HEK293T (cell line): Measurements from ENCODE around the gene RAD23B.

Experiments
- CTCF ChIA-PET: fragments of 350-600 bp; formaldehyde crosslinking; extraction: SDS; loops from one replicate; lab custom pipeline; 2021; ENCODE audit warnings: antibody characterized with exemption, inconsistent platforms; lab: Yijun Ruan, JAX
- POLR2A ChIA-PET: fragments of 350-600 bp; formaldehyde crosslinking; extraction: SDS; loops from one replicate; lab custom pipeline; 2020; ENCODE audit warnings: antibody characterized with exemption, inconsistent platforms; lab: Yijun Ruan, JAX
- DNase-seq: peaks from one replicate; pipeline ENCODE4 v3.0.0; 2012; ENCODE audit warnings: mixed read lengths; ENCODE audit errors: extremely low spot score
- ARNT ChIP-seq: fragments of 450-650 bp; IDR thresholded peaks from 2 replicates; pipeline ENCODE4 v1.6.1; 2017; ENCODE audit warnings: mild to moderate bottlenecking
- BHLHE40 ChIP-seq: fragments of 450-650 bp; IDR thresholded peaks from 2 replicates; pipeline ENCODE4 v1.6.1; 2016; ENCODE audit warnings: mild to moderate bottlenecking, moderate library complexity, borderline replicate concordance
- CTBP1 ChIP-seq: fragments of 450-650 bp; IDR thresholded peaks from 2 replicates; pipeline ENCODE4 v1.6.1; 2016; ENCODE audit warnings: borderline replicate concordance
- ELF4 ChIP-seq: fragments of 450-650 bp; IDR thresholded peaks from 2 replicates; pipeline ENCODE4 v1.6.1; 2017; ENCODE audit warnings: antibody characterized with exemption
- FOXA1 ChIP-seq: fragments of 450-650 bp; IDR thresholded peaks from 2 replicates; pipeline ENCODE4 v1.6.1; 2016; ENCODE audit warnings: mild to moderate bottlenecking
- FOXK2 ChIP-seq: fragments of 450-650 bp; IDR thresholded peaks from 2 replicates; pipeline ENCODE4 v1.6.1; 2016; ENCODE audit warnings: mild to moderate bottlenecking
- FOXM1 ChIP-seq: fragments of 450-650 bp; IDR thresholded peaks from 2 replicates; pipeline ENCODE4 v1.6.1; 2017; ENCODE audit warnings: mild to moderate bottlenecking, borderline replicate concordance
- HDGF ChIP-seq: fragments of 450-650 bp; IDR thresholded peaks from 2 replicates; pipeline ENCODE4 v1.6.1; 2017; ENCODE audit warnings: antibody characterized with exemption, borderline replicate concordance
- L3MBTL2 ChIP-seq: fragments of 450-650 bp; conservative IDR thresholded peaks from 2 replicates; pipeline ENCODE4 v1.6.1; 2016; ENCODE audit warnings: mild to moderate bottlenecking
- LEF1 ChIP-seq: fragments of 450-650 bp; IDR thresholded peaks from 2 replicates; pipeline ENCODE4 v1.6.1; 2017; ENCODE audit warnings: mild to moderate bottlenecking, borderline replicate concordance
- NFRKB ChIP-seq: fragments of 450-650 bp; IDR thresholded peaks from 2 replicates; pipeline ENCODE4 v1.6.1; 2016; ENCODE audit warnings: mild to moderate bottlenecking, moderate library complexity
- PKNOX1 ChIP-seq: fragments of 450-650 bp; IDR thresholded peaks from 2 replicates; pipeline ENCODE4 v1.6.1; 2016
- SP1 ChIP-seq: fragments of 450-650 bp; IDR thresholded peaks from 2 replicates; pipeline ENCODE4 v1.6.1; 2017
- SUZ12 ChIP-seq: fragments of 450-650 bp; IDR thresholded peaks from 2 replicates; pipeline ENCODE4 v1.6.1; 2016; ENCODE audit warnings: mild to moderate bottlenecking
- TARDBP ChIP-seq: fragments of 450-650 bp; IDR thresholded peaks from 2 replicates; pipeline ENCODE4 v1.6.1; 2016
- ZNF384 ChIP-seq: fragments of 450-650 bp; IDR thresholded peaks from 2 replicates; pipeline ENCODE4 v1.6.1; 2016

RAD23B gene

DNA sequence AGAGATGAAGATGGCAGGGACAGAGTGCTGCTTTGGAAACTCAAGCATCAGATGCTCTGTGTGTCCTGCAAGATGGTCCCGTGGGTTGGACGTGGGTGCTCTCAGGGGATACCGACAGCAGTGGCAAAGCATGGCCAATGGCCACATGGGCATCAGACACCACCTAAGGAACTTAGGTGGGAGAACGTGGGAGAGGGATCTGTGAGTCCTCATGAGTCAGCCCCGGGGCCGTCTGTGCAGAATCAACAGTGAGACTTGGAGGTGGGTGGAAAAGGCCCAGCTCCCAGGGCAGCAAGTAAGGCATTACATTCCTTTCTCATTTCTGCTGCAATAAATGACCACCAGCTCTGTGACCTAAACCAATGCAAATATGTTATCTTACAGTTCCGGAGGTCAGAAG, 77.0 kb downstream of the RAD23B start:
- POLR2A ChIA-PET, result no interaction called here
- CTCF ChIA-PET, result no interaction called here
- no peak for DNase-seq
- no peak for TF ChIP-seq ELF4

DNA sequence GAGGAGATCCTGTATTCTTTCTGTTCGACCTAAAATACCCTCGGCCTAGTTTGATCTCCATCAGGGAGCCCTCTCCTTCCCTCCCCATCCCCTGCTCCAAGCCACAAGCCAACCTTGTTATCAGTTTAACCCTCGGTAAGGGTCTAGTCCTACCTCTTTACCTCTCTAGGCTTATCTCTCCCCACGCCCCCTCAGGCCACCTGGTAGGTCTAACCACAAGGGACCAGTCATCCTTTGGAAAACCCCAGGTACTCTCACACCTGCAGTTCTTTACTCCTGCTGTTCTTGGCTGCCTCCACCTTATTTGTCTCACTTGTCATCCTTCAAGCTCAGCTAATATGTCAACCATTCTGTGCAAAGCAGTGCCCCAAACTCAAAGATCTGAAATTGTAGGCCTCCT, 78.7 kb downstream of the RAD23B start:
- DNase-seq, result no peak
- CTCF ChIA-PET, result interaction anchor here (1.7 kb wide), 1 partner anchor 20 kb away, joined by 4 read pairs; no protein-coding TSS in a partner anchor
- POLR2A ChIA-PET, result no interaction called here
- TF ChIP-seq PKNOX1 (no peak), BHLHE40 (no peak), SP1 (no peak), FOXK2 (no peak), SUZ12 (no peak), HDGF (no peak), ELF4 (no peak), NFRKB (no peak), ZNF384 (no peak), ARNT (no peak), LEF1 (no peak), L3MBTL2 (no peak), CTBP1 (no peak), FOXM1 (no peak), TARDBP (no peak)

- ChIA-PET CTCF (no interaction called here), POLR2A (no interaction called here)
- TF ChIP-seq SUZ12, result no peak
- TF ChIP-seq TARDBP, result no peak
- no peak for TF ChIP-seq HDGF
- TF ChIP-seq FOXM1, result no peak
- TF ChIP-seq ZNF384, result no peak
- TF ChIP-seq ARNT, result no peak
- DNase-seq, result no peak
Observed at GRCh38 chr9:107363516-107364152, 80.6 kb downstream of the RAD23B start.

DNA sequence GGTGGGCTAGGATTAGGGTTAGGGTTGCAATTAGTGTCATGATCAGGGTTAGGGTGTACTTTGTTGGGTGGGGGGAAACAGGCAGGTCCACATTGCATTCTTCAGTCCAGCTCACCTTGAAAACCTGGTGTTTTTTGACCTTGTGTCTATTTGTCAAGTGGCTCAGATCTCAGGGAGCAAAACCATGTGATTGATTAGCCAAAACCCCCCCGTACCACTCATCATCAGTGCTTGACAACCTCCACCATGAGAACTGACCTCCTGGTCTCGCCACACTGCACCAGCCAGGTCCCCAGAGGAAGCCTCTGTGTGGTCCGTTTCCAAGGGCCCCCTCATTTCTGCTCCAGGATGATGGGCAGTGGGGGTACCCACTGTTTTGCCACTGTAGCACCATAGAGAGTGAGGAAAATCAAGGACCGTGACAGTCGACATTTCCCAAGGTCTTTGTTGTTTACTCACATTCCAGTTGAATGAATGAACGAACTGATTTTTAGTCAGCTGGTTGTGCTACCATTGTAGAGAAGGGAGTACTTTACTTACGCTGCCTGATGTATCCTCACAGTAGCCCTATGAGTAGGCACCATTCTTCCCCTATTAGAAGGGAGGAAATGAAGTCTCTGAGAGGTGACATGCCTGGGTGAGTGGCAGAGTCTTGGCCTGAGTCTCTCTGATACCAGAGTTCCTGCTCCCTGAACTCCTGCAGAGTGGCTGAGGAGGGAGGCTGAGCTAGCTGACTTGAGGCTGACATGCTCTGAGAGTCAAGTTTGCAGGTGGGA, 84.8 kb downstream of the RAD23B start:
- no peak for TF ChIP-seq SUZ12
- TF ChIP-seq FOXA1, result no peak
- TF ChIP-seq ARNT, result no peak
- no peak for TF ChIP-seq ELF4
- no peak for TF ChIP-seq L3MBTL2
- TF ChIP-seq HDGF, result no peak
- no peak for TF ChIP-seq SP1
- no peak for TF ChIP-seq NFRKB
- TF ChIP-seq FOXM1, result no peak
- TF ChIP-seq TARDBP, result no peak
- no peak for TF ChIP-seq BHLHE40
- TF ChIP-seq ZNF384, result no peak
- DNase-seq, result no peak
- ChIA-PET CTCF (no interaction called here), POLR2A (no interaction called here)

GRCh38 chr9:107368696-107369095, 85.6 kb downstream of the RAD23B start:
- DNase-seq, result no peak
- ChIA-PET POLR2A (no interaction called here), CTCF (no interaction called here)
- no peak for TF ChIP-seq L3MBTL2
- no peak for TF ChIP-seq NFRKB
- TF ChIP-seq CTBP1, result no peak
- TF ChIP-seq SP1, result no peak
- no peak for TF ChIP-seq HDGF
- no peak for TF ChIP-seq ZNF384
- TF ChIP-seq LEF1, result no peak
- TF ChIP-seq BHLHE40, result no peak
- TF ChIP-seq SUZ12, result no peak
- no peak for TF ChIP-seq FOXA1

- ChIA-PET CTCF (no interaction called here), POLR2A (no interaction called here)
- no peak for TF ChIP-seq FOXK2
- no peak for TF ChIP-seq PKNOX1
- no peak for TF ChIP-seq BHLHE40
- no peak for TF ChIP-seq L3MBTL2
- TF ChIP-seq HDGF, result no peak
- TF ChIP-seq LEF1, result no peak
- TF ChIP-seq CTBP1, result no peak
- no peak for TF ChIP-seq NFRKB
- no peak for TF ChIP-seq SUZ12
- TF ChIP-seq ELF4, result no peak
- TF ChIP-seq FOXA1, result no peak
- TF ChIP-seq ARNT, result no peak
- no peak for TF ChIP-seq SP1
- TF ChIP-seq TARDBP, result no peak
- TF ChIP-seq ZNF384, result no peak
- no peak for TF ChIP-seq FOXM1
- no peak for DNase-seq
Observed at GRCh38 chr9:107373809-107374208, 90.7 kb downstream of the RAD23B start.
